Measurements from ENCODE around the gene SND1. TPM values are rescaled to one million over a fixed set of nuclear protein-coding genes. Genes with fewer than 3 reads are reported as not detected.

The SND1 gene
- total RNA-seq, 1 experiment from 2014 or later = 218 TPM

GRCh38 chr7:127833641-127834040 lies 181.6 kb downstream of the SND1 start:
- no peak overlapping the region for H3K27ac ChIP-seq (ENCODE audit: insufficient read length, low read depth, low read length)
- H3K4me1 ChIP-seq (ENCODE audit: insufficient read depth, low read length) = no peaks in the 10 kb centered on the region
- H3K14ac ChIP-seq (ENCODE audit: insufficient read depth, low read length) = no peak overlapping the region
- H3K18ac ChIP-seq (ENCODE audit: insufficient read length, low read depth, low read length) = no peak overlapping the region
- DNase-seq = no peak
- 0 out of 7 replicates have a peak overlapping the region, but pooled peaks of 1 of the 3 experiments have one; percentile 52 for H3K27ac Mint-ChIP-seq
- WGBS (ENCODE audit: extremely low coverage, insufficient read length, low lambda C conversion rate) = 100% methylated on average over 1 of the region's 1 CpG
- H2AFZ ChIP-seq (ENCODE audit: low read length) = no peak overlapping the region
- H4K8ac ChIP-seq (replicated peaks; ENCODE audit: insufficient read length, low read depth, low read length) = no peak overlapping the region
- peaks cover 7% of the 10 kb centered on the region for H3K79me1 ChIP-seq (ENCODE audit: insufficient read depth, low read depth, low read length, poor library complexity, severe bottlenecking)
- no peak overlapping the region for H3K4me2 ChIP-seq (ENCODE audit: insufficient read depth, insufficient read length, low read length)
- H2BK15ac ChIP-seq (ENCODE audit: low read depth, low read length) = no peak overlapping the region
- no peak overlapping the region for H3K23ac ChIP-seq (ENCODE audit: insufficient read length, low read depth, low read length)
- no peaks in the 10 kb centered on the region for H4K20me1 ChIP-seq (ENCODE audit: control insufficient read depth, insufficient read depth, insufficient read length)
- H2BK12ac ChIP-seq (ENCODE audit: insufficient read length, low read depth, low read length) = no peak overlapping the region
- no peak overlapping the region for H3T11ph ChIP-seq (ENCODE audit: low read length)
- TF ChIP-seq CTCF (conservative IDR thresholded peaks at IDR 0.05) = no peak
- no peak overlapping the region for H2BK20ac ChIP-seq (ENCODE audit: low read depth, low read length, poor library complexity, severe bottlenecking)
- no peaks in the 10 kb centered on the region for H3K27me3 Mint-ChIP-seq (ENCODE audit: low read depth)
- peaks cover 13 to 23% (median 22%) of the 10 kb centered on the region in 3 experiments for H3K36me3 Mint-ChIP-seq (ENCODE audit: insufficient read depth in 1 of 3, low read depth in 3 of 3)
- H3K4me3 Mint-ChIP-seq = no peak overlapping the region
- H2BK5ac ChIP-seq (ENCODE audit: insufficient read length, low read length) = no peak overlapping the region
- H4K91ac ChIP-seq (ENCODE audit: insufficient read length, low read depth, low read length) = no peak overlapping the region
- H3K9me3 ChIP-seq (ENCODE audit: control insufficient read depth, low read depth, low read length) = no peaks in the 10 kb centered on the region
- peaks cover 3% of the 10 kb centered on the region; the same call in 1 of the 2 replicates for H3K79me2 ChIP-seq (ENCODE audit: insufficient read depth, low read length)
- H3K27me3 ChIP-seq (ENCODE audit: insufficient read depth, low read length) = no peaks in the 10 kb centered on the region
- H4K5ac ChIP-seq (ENCODE audit: insufficient read length, low read depth, low read length) = no peak overlapping the region
- H3K23me2 ChIP-seq (ENCODE audit: insufficient read length, low read depth, low read length, poor library complexity, severe bottlenecking) = no peaks in the 10 kb centered on the region
- no peak overlapping the region for H2AK5ac ChIP-seq (ENCODE audit: insufficient read length, low read length)
- H3K9me3 Mint-ChIP-seq = peaks cover 9 to 14% of the 10 kb centered on the region in 2 experiments
- peaks cover 3% of the 10 kb centered on the region in 2 experiments for H3K4me1 Mint-ChIP-seq
- H3K56ac ChIP-seq (ENCODE audit: insufficient read length, low read depth, low read length) = no peak overlapping the region
- no peak overlapping the region for H3K4ac ChIP-seq (ENCODE audit: low read depth, low read length)
- H2BK120ac ChIP-seq (ENCODE audit: low read depth, low read length, poor library complexity, severe bottlenecking) = no peak overlapping the region
- H3K9ac ChIP-seq (ENCODE audit: extremely low read depth, insufficient read length, low read length) = no peak overlapping the region

All from H9 (cell line).